LNCaP clone FGC (cell line): ENCODE measurements around the gene EFNA4.

Experiments used
- DNase-seq: peaks from one replicate; pipeline ENCODE4 v3.0.0-alpha.2; 2011; ENCODE audit warnings: low read depth
- H3K4me3 ChIP-seq: 2 replicates; pipeline ENCODE4 v1.5.1; 2011; ENCODE audit warnings: mild to moderate bottlenecking, low read depth, low read length, control low read depth
- CTCF ChIP-seq: IDR thresholded peaks from 2 replicates; pipeline ENCODE4 v1.5.1; 2012; ENCODE audit warnings: mild to moderate bottlenecking; ENCODE audit not compliant: control insufficient read depth, insufficient read depth; ENCODE audit errors: extremely low read depth

The EFNA4 gene

GRCh38 chr1:155075535-155075934 is 12.0 kb downstream of the EFNA4 start:
- TF ChIP-seq CTCF = no peak
- no peak overlapping the region for H3K4me3 ChIP-seq
- no peak for DNase-seq

- H3K4me3 ChIP-seq = no peak overlapping the region
Observed at GRCh38 chr1:155076371-155076770, 12.8 kb downstream of the EFNA4 start.

GRCh38 chr1:155077346-155077745 is 13.8 kb downstream of the EFNA4 start:
- no peak for DNase-seq

More at GRCh38 chr1:155076371-155076770, 12.8 kb downstream of the EFNA4 start:
- no peak for TF ChIP-seq CTCF
- no peak for DNase-seq

GRCh38 chr1:155077758-155078445 is 14.4 kb downstream of the EFNA4 start:
- TF ChIP-seq CTCF = no peak
- H3K4me3 ChIP-seq = peak overlapping the region; percentile 65
- DNase-seq = no peak

More at GRCh38 chr1:155077346-155077745, 13.8 kb downstream of the EFNA4 start:
- H3K4me3 ChIP-seq = no peak overlapping the region
- no peak for TF ChIP-seq CTCF

- TF ChIP-seq CTCF = no peak
- H3K4me3 ChIP-seq = peak within 1 kb of the TSS; percentile 65
- no peak for DNase-seq
Observed at GRCh38 chr1:155078469-155079209, 15.1 kb downstream of the EFNA4 start, which contains the start of gene EFNA3. EFNA3 (plus strand) TSS chr1:155078837; CDS start chr1:155078942, 105 bp downstream.

GRCh38 chr1:155079210-155079486 is 15.6 kb downstream of the EFNA4 start:
- TF ChIP-seq CTCF = no peak
- no peak for DNase-seq
- H3K4me3 ChIP-seq = peak overlapping the region; percentile 65
